ENCODE data around the gene DIAPH2. TPM values are rescaled to one million over a fixed set of nuclear protein-coding genes. Genes with fewer than 3 reads are reported as not detected.

DIAPH2 gene
- total RNA-seq, 1 donor from 2014 or later: 7.9 TPM

GRCh38 chrX:97461763-97462162, 777.1 kb downstream of the DIAPH2 start:
- TF ChIP-seq, protein P1, sequence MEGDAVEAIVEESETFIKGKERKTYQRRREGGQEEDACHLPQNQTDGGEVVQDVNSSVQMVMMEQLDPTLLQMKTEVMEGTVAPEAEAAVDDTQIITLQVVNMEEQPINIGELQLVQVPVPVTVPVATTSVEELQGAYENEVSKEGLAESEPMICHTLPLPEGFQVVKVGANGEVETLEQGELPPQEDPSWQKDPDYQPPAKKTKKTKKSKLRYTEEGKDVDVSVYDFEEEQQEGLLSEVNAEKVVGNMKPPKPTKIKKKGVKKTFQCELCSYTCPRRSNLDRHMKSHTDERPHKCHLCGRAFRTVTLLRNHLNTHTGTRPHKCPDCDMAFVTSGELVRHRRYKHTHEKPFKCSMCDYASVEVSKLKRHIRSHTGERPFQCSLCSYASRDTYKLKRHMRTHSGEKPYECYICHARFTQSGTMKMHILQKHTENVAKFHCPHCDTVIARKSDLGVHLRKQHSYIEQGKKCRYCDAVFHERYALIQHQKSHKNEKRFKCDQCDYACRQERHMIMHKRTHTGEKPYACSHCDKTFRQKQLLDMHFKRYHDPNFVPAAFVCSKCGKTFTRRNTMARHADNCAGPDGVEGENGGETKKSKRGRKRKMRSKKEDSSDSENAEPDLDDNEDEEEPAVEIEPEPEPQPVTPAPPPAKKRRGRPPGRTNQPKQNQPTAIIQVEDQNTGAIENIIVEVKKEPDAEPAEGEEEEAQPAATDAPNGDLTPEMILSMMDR (IDR thresholded peaks at IDR 0.05; ENCODE audit: insufficient read depth, low read length, severe bottlenecking): no peak
- DNase-seq (ENCODE audit: low read depth) (no peak), FAIRE-seq (no peak)
- H3K4me3 ChIP-seq (ENCODE audit: low read depth, low read length): no peak overlapping the region
- no peaks in the 10 kb centered on the region for H3K27me3 ChIP-seq (ENCODE audit: control insufficient read depth, insufficient read depth, low read length)
- no peaks in the 10 kb centered on the region for H3K36me3 ChIP-seq (ENCODE audit: control insufficient read depth, insufficient read depth, low read length)

GRCh38 chrX:97471071-97471470, 786.4 kb downstream of the DIAPH2 start:
- Histone ChIP-seq H3K4me3 (ENCODE audit: low read depth, low read length) (no peak overlapping the region), H3K27me3 (ENCODE audit: control insufficient read depth, insufficient read depth, low read length) (no peaks in the 10 kb centered on the region), H3K36me3 (ENCODE audit: control insufficient read depth, insufficient read depth, low read length) (no peaks in the 10 kb centered on the region)
- FAIRE-seq (no peak), DNase-seq (ENCODE audit: low read depth) (no peak)
- TF ChIP-seq, protein P1 (IDR thresholded peaks at IDR 0.05; ENCODE audit: insufficient read depth, low read length, severe bottlenecking): no peak

DNA sequence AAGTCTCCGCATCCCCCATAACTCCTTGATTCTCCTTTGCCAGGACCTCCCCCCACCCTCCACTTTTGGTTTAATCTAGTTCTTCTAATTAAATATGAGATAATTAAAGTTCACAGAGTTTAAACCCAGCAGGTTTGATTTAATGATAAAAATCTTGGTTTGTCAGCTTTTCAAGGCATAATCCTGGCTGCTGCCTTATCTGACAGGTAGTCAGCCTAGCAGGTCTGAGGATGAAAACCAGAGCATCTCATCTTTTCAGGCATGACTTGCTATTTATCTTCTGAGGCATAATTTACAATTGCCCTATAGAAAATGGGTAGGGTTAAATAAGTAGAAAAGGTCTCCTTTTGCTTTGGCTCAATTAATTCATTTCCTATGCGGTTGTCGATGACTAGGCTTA, 790.3 kb downstream of the DIAPH2 start:
- Histone ChIP-seq H3K36me3 (ENCODE audit: control insufficient read depth, insufficient read depth, low read length) (no peaks in the 10 kb centered on the region), H3K4me3 (ENCODE audit: low read depth, low read length) (no peak overlapping the region), H3K27me3 (ENCODE audit: control insufficient read depth, insufficient read depth, low read length) (no peaks in the 10 kb centered on the region)
- DNase-seq (ENCODE audit: low read depth): no peak
- FAIRE-seq: no peak
- TF ChIP-seq, protein P1 (IDR thresholded peaks at IDR 0.05; ENCODE audit: insufficient read depth, low read length, severe bottlenecking): no peak

- DNase-seq (ENCODE audit: low read depth) (no peak), FAIRE-seq (no peak)
- TF ChIP-seq, protein P1 (IDR thresholded peaks at IDR 0.05; ENCODE audit: insufficient read depth, low read length, severe bottlenecking): no peak
- H3K36me3 ChIP-seq (ENCODE audit: control insufficient read depth, insufficient read depth, low read length): no peaks in the 10 kb centered on the region
- no peak overlapping the region for H3K4me3 ChIP-seq (ENCODE audit: low read depth, low read length)
- no peaks in the 10 kb centered on the region for H3K27me3 ChIP-seq (ENCODE audit: control insufficient read depth, insufficient read depth, low read length)
Observed at GRCh38 chrX:97479106-97479890, 794.7 kb downstream of the DIAPH2 start.

DNA sequence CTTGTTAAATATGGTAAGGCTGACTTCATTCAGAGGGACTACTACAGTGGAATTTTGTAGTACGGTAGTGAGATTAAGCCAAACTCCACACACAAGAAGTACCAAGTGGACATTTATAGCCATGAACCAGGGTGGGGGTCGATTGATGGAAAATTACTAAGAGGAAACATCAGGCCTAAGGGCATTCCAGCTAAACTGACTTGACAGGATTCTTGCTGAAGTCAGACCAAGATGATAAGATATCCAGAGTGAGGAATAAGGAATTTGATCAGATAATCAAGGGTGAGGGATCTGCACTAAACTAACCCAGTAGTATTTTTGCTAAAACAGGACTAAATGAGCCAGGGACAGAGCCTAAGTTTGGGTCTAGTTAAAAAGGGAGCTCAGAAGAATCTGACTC, 796.6 kb downstream of the DIAPH2 start:
- Histone ChIP-seq H3K27me3 (ENCODE audit: control insufficient read depth, insufficient read depth, low read length) (no peaks in the 10 kb centered on the region), H3K36me3 (ENCODE audit: control insufficient read depth, insufficient read depth, low read length) (no peaks in the 10 kb centered on the region)

More for the DNA sequence above, 796.6 kb downstream of the DIAPH2 start:
- H3K4me3 ChIP-seq (ENCODE audit: low read depth, low read length): no peak overlapping the region
- FAIRE-seq (no peak), DNase-seq (ENCODE audit: low read depth) (no peak)
- TF ChIP-seq, protein P1 (IDR thresholded peaks at IDR 0.05; ENCODE audit: insufficient read depth, low read length, severe bottlenecking): no peak
